Fibroblast of villous mesenchyme (primary cell): Measurements from ENCODE around the gene ITGB7. TPM values are rescaled to one million over a fixed set of nuclear protein-coding genes. Genes with fewer than 3 reads are reported as not detected.

Experiments used
- DNase-seq: peaks from one replicate; pipeline ENCODE4 v3.0.0-alpha.2; 2010; ENCODE audit warnings: low read depth
- H3K4me3 ChIP-seq: 2 replicates; pipeline ENCODE4 v1.5.1; 2011; ENCODE audit warnings: low read depth, mild to moderate bottlenecking, low read length
- total RNA-seq: library from RNA; depleted of rRNA; stranded (reverse); fragments of >200 nt; gene quantifications from 2 replicates; pipeline ENCODE4 v1.2.3, GENCODE V29; 2012
- TF ChIP-seq, protein P1 (sequence below): IDR thresholded peaks from 2 replicates; pipeline ENCODE4 v1.5.1; 2012; ENCODE audit warnings: low read depth, mild to moderate bottlenecking, low read length; ENCODE audit not compliant: insufficient read depth

Gene ITGB7
- total RNA-seq, 1 donor: not detected

GRCh38 chr12:53201177-53201541 lies 5.9 kb downstream of the ITGB7 start:
- peak; percentile 44 for DNase-seq
- H3K4me3 ChIP-seq: no peak overlapping the region
- TF ChIP-seq, protein P1, sequence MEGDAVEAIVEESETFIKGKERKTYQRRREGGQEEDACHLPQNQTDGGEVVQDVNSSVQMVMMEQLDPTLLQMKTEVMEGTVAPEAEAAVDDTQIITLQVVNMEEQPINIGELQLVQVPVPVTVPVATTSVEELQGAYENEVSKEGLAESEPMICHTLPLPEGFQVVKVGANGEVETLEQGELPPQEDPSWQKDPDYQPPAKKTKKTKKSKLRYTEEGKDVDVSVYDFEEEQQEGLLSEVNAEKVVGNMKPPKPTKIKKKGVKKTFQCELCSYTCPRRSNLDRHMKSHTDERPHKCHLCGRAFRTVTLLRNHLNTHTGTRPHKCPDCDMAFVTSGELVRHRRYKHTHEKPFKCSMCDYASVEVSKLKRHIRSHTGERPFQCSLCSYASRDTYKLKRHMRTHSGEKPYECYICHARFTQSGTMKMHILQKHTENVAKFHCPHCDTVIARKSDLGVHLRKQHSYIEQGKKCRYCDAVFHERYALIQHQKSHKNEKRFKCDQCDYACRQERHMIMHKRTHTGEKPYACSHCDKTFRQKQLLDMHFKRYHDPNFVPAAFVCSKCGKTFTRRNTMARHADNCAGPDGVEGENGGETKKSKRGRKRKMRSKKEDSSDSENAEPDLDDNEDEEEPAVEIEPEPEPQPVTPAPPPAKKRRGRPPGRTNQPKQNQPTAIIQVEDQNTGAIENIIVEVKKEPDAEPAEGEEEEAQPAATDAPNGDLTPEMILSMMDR: no peak

DNA sequence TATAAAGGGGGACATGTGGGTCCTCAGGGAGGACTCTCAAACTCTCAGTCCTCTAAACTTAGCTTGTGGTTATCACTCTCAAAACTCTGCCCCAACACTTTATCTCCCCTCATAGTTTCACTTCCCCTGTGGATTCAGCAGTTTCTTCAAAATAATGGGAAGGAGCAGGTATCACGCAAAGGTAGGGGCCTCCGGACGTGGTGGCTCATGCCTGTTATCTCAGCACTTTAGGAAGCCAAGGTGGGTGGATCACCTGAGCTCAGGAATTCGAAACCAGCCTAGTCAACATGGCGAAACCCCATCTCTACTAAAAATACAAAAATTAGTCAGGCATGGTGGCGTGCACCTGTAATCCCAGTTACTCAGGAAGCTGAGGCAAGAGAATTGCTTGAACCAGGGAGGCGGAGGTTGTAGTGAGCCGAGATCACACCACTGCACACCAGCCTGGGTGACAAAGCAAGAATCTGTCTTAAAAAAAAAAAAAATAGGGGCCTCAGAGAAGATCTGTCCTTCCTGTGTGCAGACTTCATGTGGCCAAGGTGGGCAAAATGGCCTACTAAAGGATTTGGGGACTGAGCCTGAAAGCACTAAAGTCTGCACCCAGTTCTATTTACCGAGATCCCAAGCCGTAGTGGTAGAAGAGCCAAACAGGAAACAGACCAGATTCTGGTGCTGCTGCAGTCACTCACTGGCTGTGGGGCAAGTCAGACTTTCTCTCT lies 6.4 kb downstream of the ITGB7 start:
- no peak overlapping the region for H3K4me3 ChIP-seq
- DNase-seq: no peak
- TF ChIP-seq, protein P1: no peak

DNA sequence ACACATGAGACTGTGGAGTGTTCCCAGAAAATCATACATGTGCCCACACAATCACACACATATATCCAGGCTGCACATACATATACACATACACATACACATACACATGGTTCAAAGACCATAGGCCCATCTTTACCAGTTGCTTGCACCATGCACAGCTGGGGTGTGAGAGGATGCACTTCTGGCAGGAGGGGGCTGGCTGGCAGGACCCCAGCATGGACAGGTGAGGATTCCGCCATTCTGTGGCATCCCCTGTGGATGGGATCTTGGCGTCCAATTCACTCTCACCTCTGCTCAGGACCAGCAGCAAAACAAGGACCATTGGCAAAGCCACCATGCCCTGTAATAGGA lies 7.0 kb downstream of the ITGB7 start:
- DNase-seq: no peak
- no peak overlapping the region for H3K4me3 ChIP-seq
- TF ChIP-seq, protein P1: no peak

GRCh38 chr12:53199700-53200099 lies 7.4 kb downstream of the ITGB7 start:
- no peak overlapping the region for H3K4me3 ChIP-seq
- DNase-seq: no peak
- TF ChIP-seq, protein P1: no peak

GRCh38 chr12:53198486-53199110 lies 8.5 kb downstream of the ITGB7 start:
- TF ChIP-seq, protein P1: no peak
- DNase-seq: no peak
- no peak overlapping the region for H3K4me3 ChIP-seq

GRCh38 chr12:53197011-53197640 lies 9.9 kb downstream of the ITGB7 start:
- DNase-seq: no peak
- TF ChIP-seq, protein P1: no peak
- H3K4me3 ChIP-seq: no peak overlapping the region
